Activated T-cell treated with anti-CD3 and anti-CD28 coated beads, Interleukin-2, amount 50 U/mL, for 48 hours (primary cell): Measurements from ENCODE around the gene RIPK3.

Experiments used
- DNase-seq, 2 experiments: peaks; one replicate each; pipeline ENCODE4 v3.0.0-alpha.2; 2020

Gene RIPK3

GRCh38 chr14:24321212-24321975 lies 18.4 kb downstream of the RIPK3 start:
- no peak for DNase-seq

- peak in 1 of 2 experiments; percentile 18 for DNase-seq
Measured at GRCh38 chr14:24317141-24317928, 22.5 kb downstream of the RIPK3 start.

GRCh38 chr14:24316597-24316950 lies 23.2 kb downstream of the RIPK3 start:
- DNase-seq: no peak

GRCh38 chr14:24315807-24316596 lies 23.8 kb downstream of the RIPK3 start:
- DNase-seq: no peak

- no peak for DNase-seq
Measured at GRCh38 chr14:24315243-24315806, 24.5 kb downstream of the RIPK3 start.

GRCh38 chr14:24314377-24315193 lies 25.2 kb downstream of the RIPK3 start:
- no peak for DNase-seq

- DNase-seq: no peak
Measured at GRCh38 chr14:24313913-24314312, 25.9 kb downstream of the RIPK3 start.

GRCh38 chr14:24312736-24313507 lies 26.9 kb downstream of the RIPK3 start:
- DNase-seq: peak; percentile 46 to 48

GRCh38 chr14:24311837-24312615 lies 27.8 kb downstream of the RIPK3 start:
- DNase-seq: no peak

- DNase-seq: peak; percentile 72 to 80
Measured at GRCh38 chr14:24310646-24311604, 28.9 kb downstream of the RIPK3 start, which contains the start of gene LTB4R. Gene LTB4R, plus strand, starts transcription at chr14:24311502. Its CDS starts 4,150 bp downstream, at chr14:24315652.

- DNase-seq: no peak
Measured at GRCh38 chr14:24310265-24310645, 29.5 kb downstream of the RIPK3 start.

- DNase-seq: no peak
Measured at GRCh38 chr14:24309538-24310264, 30.1 kb downstream of the RIPK3 start, which contains the start of gene LTB4R2. Gene LTB4R2, plus strand, starts transcription at chr14:24310140. Its CDS starts 525 bp downstream, at chr14:24310665.

GRCh38 chr14:24308342-24309124 lies 31.3 kb downstream of the RIPK3 start:
- no peak for DNase-seq

GRCh38 chr14:24307575-24308341 lies 32.0 kb downstream of the RIPK3 start, which contains the start of gene CIDEB:
Gene CIDEB, minus strand, starts transcription at chr14:24307977. Its CDS starts 119 bp downstream, at chr14:24307858.
- peak; percentile 72 to 74 for DNase-seq

- DNase-seq: no peak
Measured at GRCh38 chr14:24307156-24307574, 32.6 kb downstream of the RIPK3 start.

- DNase-seq: no peak
Measured at GRCh38 chr14:24304019-24304387, 35.8 kb downstream of the RIPK3 start.
